Neural progenitor cell (in vitro differentiated cells): ENCODE data around the gene PRRT2. TPM values are rescaled to one million over a fixed set of nuclear protein-coding genes. Genes with fewer than 3 reads are reported as not detected.

Experiments
- DNase-seq: peaks from one replicate; pipeline ENCODE4 v3.0.0-alpha.2; 2016; ENCODE audit warnings: low spot score
- H2AFZ ChIP-seq: fragments of 200-600 bp; sonication (generic); replicated peaks from 2 replicates; pipeline ENCODE4 v1.6.1; 2016; ENCODE audit warnings: antibody characterized with exemption
- H3F3A ChIP-seq: fragments of 200-600 bp; sonication (generic); 2 replicates; pipeline ENCODE4 v1.6.1; 2016; ENCODE audit warnings: antibody characterized with exemption, low read depth
- H3K27ac ChIP-seq: fragments of 200-600 bp; sonication (generic); 2 replicates; pipeline ENCODE4 v1.5.1; 2016; ENCODE audit warnings: mild to moderate bottlenecking
- H3K27me3 ChIP-seq: fragments of 200-600 bp; sonication (generic); 2 replicates; pipeline ENCODE4 v1.6.1; 2016; ENCODE audit warnings: mild to moderate bottlenecking, moderate library complexity
- H3K36me3 ChIP-seq: fragments of 200-600 bp; sonication (generic); 2 replicates; pipeline ENCODE4 v1.5.1; 2016
- H3K4me1 ChIP-seq: fragments of 200-600 bp; sonication (generic); 2 replicates; pipeline ENCODE4 v1.6.1; 2016; ENCODE audit warnings: mixed run types
- H3K4me2 ChIP-seq: fragments of 200-600 bp; sonication (generic); 2 replicates; pipeline ENCODE4 v1.6.1; 2016
- H3K4me3 ChIP-seq: fragments of 200-600 bp; sonication (generic); 2 replicates; pipeline ENCODE4 v1.5.1; 2016
- H3K79me2 ChIP-seq: fragments of 200-600 bp; sonication (generic); 2 replicates; pipeline ENCODE4 v1.6.1; 2016; ENCODE audit warnings: low read depth
- H3K9ac ChIP-seq: fragments of 200-600 bp; sonication (generic); 2 replicates; pipeline ENCODE4 v1.6.1; 2016
- H3K9me3 ChIP-seq: fragments of 200-600 bp; sonication (generic); 2 replicates; pipeline ENCODE4 v1.5.1; 2016; ENCODE audit warnings: low read depth
- H4K20me1 ChIP-seq: fragments of 200-600 bp; sonication (generic); 2 replicates; pipeline ENCODE4 v1.6.1; 2016; ENCODE audit warnings: low read depth
- H3K27ac Mint-ChIP-seq: 3 replicates; pipeline ENCODE4 v1.8.0; 2021; ENCODE audit warnings: mixed read lengths
- H3K27me3 Mint-ChIP-seq: 2 replicates; pipeline ENCODE4 v1.8.0; 2022; ENCODE audit warnings: low read depth, mild to moderate bottlenecking, inconsistent platforms, moderate library complexity, mixed read lengths; ENCODE audit not compliant: insufficient read depth
- H3K36me3 Mint-ChIP-seq: 3 replicates; pipeline ENCODE4 v1.8.0; 2021; ENCODE audit warnings: mixed read lengths
- H3K4me1 Mint-ChIP-seq: 3 replicates; pipeline ENCODE4 v1.8.0; 2021; ENCODE audit warnings: mixed read lengths
- H3K4me3 Mint-ChIP-seq: 3 replicates; pipeline ENCODE4 v1.8.0; 2021; ENCODE audit warnings: mild to moderate bottlenecking, moderate library complexity, mixed read lengths
- H3K9me3 Mint-ChIP-seq: 3 replicates; pipeline ENCODE4 v1.8.0; 2020; ENCODE audit warnings: mixed read lengths
- EZH2 ChIP-seq: fragments of 200-600 bp; sonication (generic); IDR thresholded peaks from 2 replicates; pipeline ENCODE4 v1.6.1; 2017; ENCODE audit warnings: antibody characterized with exemption, mild to moderate bottlenecking, moderate library complexity
- EZH2phosphoT487 ChIP-seq: fragments of 200-600 bp; sonication (generic); IDR thresholded peaks from 2 replicates; pipeline ENCODE4 v1.6.1; 2017; ENCODE audit warnings: antibody characterized with exemption
- total RNA-seq: library from RNA; depleted of rRNA; stranded (reverse); fragments of >200 nt; gene quantifications from 2 replicates; pipeline ENCODE4 v1.2.3, GENCODE V29; 2015; ENCODE audit warnings: low replicate concordance
- TF ChIP-seq, protein P1 (sequence below): fragments of 200-600 bp; sonication (generic); IDR thresholded peaks from 2 replicates; pipeline ENCODE4 v1.5.1; 2017; ENCODE audit warnings: antibody characterized with exemption, mild to moderate bottlenecking

The PRRT2 gene
- total RNA-seq, 1 donor from 2014 or later = 23.5 TPM

DNA sequence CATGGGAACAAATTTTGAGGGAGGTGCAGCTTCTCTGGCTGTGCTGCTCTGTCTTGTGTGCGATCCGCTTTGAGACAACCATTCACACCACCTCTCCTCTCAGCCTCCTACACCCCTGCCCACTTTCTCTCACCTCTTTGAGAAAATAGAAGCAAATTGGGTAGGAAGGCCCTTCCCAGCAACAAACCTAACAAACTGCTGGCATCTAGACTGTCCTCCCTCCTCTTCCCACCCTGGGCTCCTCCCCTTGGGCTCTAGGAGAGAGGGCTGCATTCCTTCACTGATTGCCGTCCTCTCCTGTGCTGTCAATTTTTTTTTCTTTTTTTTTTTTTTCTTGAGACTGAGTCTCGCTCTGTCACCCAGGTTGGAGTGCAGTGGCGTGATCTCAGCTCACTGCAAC is 37.5 kb downstream of the PRRT2 start:
- H3K4me3 ChIP-seq = no peak overlapping the region
- H2AFZ ChIP-seq = peak overlapping the region; percentile 50
- H3K4me3 Mint-ChIP-seq = peak overlapping the region; percentile 8

DNA sequence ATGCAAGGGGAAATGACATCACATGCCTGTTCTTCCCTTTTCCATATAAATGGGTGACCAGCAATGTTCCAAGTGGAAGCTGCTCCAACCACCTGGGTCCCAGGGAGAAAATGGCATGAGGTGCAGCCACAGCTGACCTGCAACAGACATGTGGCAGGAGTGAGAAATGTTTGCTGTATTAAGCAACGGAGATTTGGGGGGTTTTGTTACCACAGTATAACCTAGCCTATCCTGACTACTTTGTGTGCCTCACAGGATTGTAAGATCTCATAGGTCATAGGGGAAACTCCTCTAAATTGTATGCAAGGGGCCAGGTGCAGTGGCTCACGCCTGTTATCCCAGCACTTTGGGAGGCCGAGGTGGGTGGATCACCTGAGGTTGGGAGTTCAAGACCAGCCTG is 39.0 kb downstream of the PRRT2 start:
- no peaks in the 10 kb centered on the region for H3K79me2 ChIP-seq
- no peak overlapping the region for H3K27ac ChIP-seq
- peaks cover 7% of the 10 kb centered on the region for H3K27me3 Mint-ChIP-seq
- no peaks in the 10 kb centered on the region for H3K9me3 ChIP-seq
- TF ChIP-seq, protein P1, sequence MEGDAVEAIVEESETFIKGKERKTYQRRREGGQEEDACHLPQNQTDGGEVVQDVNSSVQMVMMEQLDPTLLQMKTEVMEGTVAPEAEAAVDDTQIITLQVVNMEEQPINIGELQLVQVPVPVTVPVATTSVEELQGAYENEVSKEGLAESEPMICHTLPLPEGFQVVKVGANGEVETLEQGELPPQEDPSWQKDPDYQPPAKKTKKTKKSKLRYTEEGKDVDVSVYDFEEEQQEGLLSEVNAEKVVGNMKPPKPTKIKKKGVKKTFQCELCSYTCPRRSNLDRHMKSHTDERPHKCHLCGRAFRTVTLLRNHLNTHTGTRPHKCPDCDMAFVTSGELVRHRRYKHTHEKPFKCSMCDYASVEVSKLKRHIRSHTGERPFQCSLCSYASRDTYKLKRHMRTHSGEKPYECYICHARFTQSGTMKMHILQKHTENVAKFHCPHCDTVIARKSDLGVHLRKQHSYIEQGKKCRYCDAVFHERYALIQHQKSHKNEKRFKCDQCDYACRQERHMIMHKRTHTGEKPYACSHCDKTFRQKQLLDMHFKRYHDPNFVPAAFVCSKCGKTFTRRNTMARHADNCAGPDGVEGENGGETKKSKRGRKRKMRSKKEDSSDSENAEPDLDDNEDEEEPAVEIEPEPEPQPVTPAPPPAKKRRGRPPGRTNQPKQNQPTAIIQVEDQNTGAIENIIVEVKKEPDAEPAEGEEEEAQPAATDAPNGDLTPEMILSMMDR = no peak
- TF ChIP-seq EZH2phosphoT487 (no peak), EZH2 (no peak)
- H3K36me3 Mint-ChIP-seq = no peaks in the 10 kb centered on the region
- H3K9me3 Mint-ChIP-seq = no peaks in the 10 kb centered on the region
- no peak overlapping the region for H3K4me3 Mint-ChIP-seq
- H3K4me2 ChIP-seq = no peak overlapping the region
- H3F3A ChIP-seq = no peaks in the 10 kb centered on the region
- H3K9ac ChIP-seq = no peak overlapping the region
- H3K27ac Mint-ChIP-seq = no peak overlapping the region
- no peaks in the 10 kb centered on the region for H3K36me3 ChIP-seq
- H3K4me3 ChIP-seq = no peak overlapping the region
- H2AFZ ChIP-seq = no peak overlapping the region
- H3K4me1 ChIP-seq = no peaks in the 10 kb centered on the region
- no peaks in the 10 kb centered on the region for H3K27me3 ChIP-seq
- DNase-seq = no peak
- H3K4me1 Mint-ChIP-seq = peaks cover 15% of the 10 kb centered on the region
- no peaks in the 10 kb centered on the region for H4K20me1 ChIP-seq

More for the DNA sequence above, 37.5 kb downstream of the PRRT2 start:
- H3K27ac Mint-ChIP-seq = peak overlapping the region; percentile 83
- H3K9me3 Mint-ChIP-seq = no peaks in the 10 kb centered on the region
- H3K36me3 ChIP-seq = no peaks in the 10 kb centered on the region
- no peak overlapping the region for H3K9ac ChIP-seq
- TF ChIP-seq EZH2 (no peak), EZH2phosphoT487 (no peak)
- TF ChIP-seq, protein P1 = no peak
- H3K79me2 ChIP-seq = no peaks in the 10 kb centered on the region
- no peaks in the 10 kb centered on the region for H3K36me3 Mint-ChIP-seq
- no peaks in the 10 kb centered on the region for H3K27me3 ChIP-seq
- no peaks in the 10 kb centered on the region for H3K4me1 ChIP-seq
- no peaks in the 10 kb centered on the region for H3F3A ChIP-seq
- no peaks in the 10 kb centered on the region for H4K20me1 ChIP-seq
- no peak overlapping the region for H3K4me2 ChIP-seq
- H3K27ac ChIP-seq = no peak overlapping the region
- no peaks in the 10 kb centered on the region for H3K9me3 ChIP-seq
- DNase-seq = peak; percentile 45
- peaks cover 15% of the 10 kb centered on the region for H3K4me1 Mint-ChIP-seq
- peaks cover 9% of the 10 kb centered on the region for H3K27me3 Mint-ChIP-seq

- H3K36me3 ChIP-seq = no peaks in the 10 kb centered on the region
- no peaks in the 10 kb centered on the region for H3K9me3 ChIP-seq
- no peaks in the 10 kb centered on the region for H3K4me1 ChIP-seq
- no peak overlapping the region for H3K27ac ChIP-seq
- DNase-seq = no peak
- no peak overlapping the region for H3K4me3 Mint-ChIP-seq
- H3K27me3 ChIP-seq = no peaks in the 10 kb centered on the region
- H3K4me2 ChIP-seq = no peak overlapping the region
- no peak overlapping the region for H3K4me3 ChIP-seq
- TF ChIP-seq EZH2phosphoT487 (no peak), EZH2 (no peak)
- TF ChIP-seq, protein P1 = no peak
- no peaks in the 10 kb centered on the region for H4K20me1 ChIP-seq
- H2AFZ ChIP-seq = no peak overlapping the region
- no peaks in the 10 kb centered on the region for H3F3A ChIP-seq
- no peaks in the 10 kb centered on the region for H3K79me2 ChIP-seq
- no peak overlapping the region for H3K27ac Mint-ChIP-seq
- H3K4me1 Mint-ChIP-seq = peaks cover 15% of the 10 kb centered on the region
- H3K27me3 Mint-ChIP-seq = peaks cover 3% of the 10 kb centered on the region
- H3K9me3 Mint-ChIP-seq = no peaks in the 10 kb centered on the region
- no peak overlapping the region for H3K9ac ChIP-seq
- H3K36me3 Mint-ChIP-seq = no peaks in the 10 kb centered on the region
These were observed 40.7 kb downstream of the PRRT2 start for GRCh38 chr16:29852654-29853053.
